ENCODE results near the gene GOLGB1.

GOLGB1 gene

DNA sequence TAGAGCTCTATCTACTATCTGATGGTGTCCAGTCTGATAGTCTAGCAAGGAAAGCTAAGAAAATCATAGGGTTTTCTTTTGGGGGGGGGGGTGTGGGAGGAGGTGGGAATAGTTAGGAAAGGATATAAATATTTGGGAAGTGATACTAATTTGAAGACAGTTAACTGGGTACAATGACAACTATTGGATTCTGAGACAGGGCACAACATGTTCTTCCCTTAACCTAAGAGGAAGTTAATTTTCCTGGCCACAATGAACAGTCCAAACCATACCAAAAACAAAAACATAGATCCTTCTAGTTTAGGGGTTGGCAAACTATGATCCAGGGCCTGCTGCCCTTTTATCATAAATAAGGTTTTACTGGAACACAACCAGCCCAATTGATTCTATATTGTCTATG lies 78.9 kb downstream of the GOLGB1 start:
- no peak for DNase-seq (ENCODE audit: extremely low read depth, insufficient read length)
- Histone ChIP-seq H3K4me3 (replicated peaks; ENCODE audit: low read depth, low read length) (no peak overlapping the region), H3K36me3 (ENCODE audit: control insufficient read depth, insufficient read depth, low read length) (peaks cover 8% of the 10 kb centered on the region), H3K27me3 (replicated peaks; ENCODE audit: control insufficient read depth, insufficient read depth, low read length) (no peaks in the 10 kb centered on the region)
- TF ChIP-seq, protein P1, sequence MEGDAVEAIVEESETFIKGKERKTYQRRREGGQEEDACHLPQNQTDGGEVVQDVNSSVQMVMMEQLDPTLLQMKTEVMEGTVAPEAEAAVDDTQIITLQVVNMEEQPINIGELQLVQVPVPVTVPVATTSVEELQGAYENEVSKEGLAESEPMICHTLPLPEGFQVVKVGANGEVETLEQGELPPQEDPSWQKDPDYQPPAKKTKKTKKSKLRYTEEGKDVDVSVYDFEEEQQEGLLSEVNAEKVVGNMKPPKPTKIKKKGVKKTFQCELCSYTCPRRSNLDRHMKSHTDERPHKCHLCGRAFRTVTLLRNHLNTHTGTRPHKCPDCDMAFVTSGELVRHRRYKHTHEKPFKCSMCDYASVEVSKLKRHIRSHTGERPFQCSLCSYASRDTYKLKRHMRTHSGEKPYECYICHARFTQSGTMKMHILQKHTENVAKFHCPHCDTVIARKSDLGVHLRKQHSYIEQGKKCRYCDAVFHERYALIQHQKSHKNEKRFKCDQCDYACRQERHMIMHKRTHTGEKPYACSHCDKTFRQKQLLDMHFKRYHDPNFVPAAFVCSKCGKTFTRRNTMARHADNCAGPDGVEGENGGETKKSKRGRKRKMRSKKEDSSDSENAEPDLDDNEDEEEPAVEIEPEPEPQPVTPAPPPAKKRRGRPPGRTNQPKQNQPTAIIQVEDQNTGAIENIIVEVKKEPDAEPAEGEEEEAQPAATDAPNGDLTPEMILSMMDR (IDR thresholded peaks at IDR 0.05; ENCODE audit: insufficient read depth, low read length, poor library complexity, severe bottlenecking), result no peak

DNA sequence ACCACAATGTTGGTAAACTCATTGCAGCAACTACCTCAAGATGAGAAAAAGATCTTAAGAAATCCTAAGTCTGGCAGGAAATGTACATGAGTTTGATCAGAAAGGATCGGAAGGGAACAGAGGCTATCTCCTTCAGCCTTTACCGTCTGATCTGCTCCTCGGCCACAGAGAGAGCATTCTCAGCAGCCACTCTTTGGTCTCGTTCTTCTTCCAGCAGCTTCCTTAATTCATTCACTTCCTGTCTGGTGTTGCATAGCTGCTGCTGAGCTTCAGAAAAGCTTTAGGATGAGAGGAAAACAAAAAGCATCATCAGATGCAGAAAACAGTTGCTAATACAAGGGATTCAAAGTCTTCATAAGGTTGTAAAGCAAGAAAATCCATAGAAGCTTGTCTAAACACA lies 82.2 kb downstream of the GOLGB1 start:
- H3K27me3 ChIP-seq (replicated peaks; ENCODE audit: control insufficient read depth, insufficient read depth, low read length), result no peaks in the 10 kb centered on the region
- TF ChIP-seq, protein P1 (IDR thresholded peaks at IDR 0.05; ENCODE audit: insufficient read depth, low read length, poor library complexity, severe bottlenecking), result no peak
- H3K36me3 ChIP-seq (ENCODE audit: control insufficient read depth, insufficient read depth, low read length), result peaks cover 13% of the 10 kb centered on the region
- H3K4me3 ChIP-seq (replicated peaks; ENCODE audit: low read depth, low read length), result no peak overlapping the region
- no peak for DNase-seq (ENCODE audit: extremely low read depth, insufficient read length)

DNA sequence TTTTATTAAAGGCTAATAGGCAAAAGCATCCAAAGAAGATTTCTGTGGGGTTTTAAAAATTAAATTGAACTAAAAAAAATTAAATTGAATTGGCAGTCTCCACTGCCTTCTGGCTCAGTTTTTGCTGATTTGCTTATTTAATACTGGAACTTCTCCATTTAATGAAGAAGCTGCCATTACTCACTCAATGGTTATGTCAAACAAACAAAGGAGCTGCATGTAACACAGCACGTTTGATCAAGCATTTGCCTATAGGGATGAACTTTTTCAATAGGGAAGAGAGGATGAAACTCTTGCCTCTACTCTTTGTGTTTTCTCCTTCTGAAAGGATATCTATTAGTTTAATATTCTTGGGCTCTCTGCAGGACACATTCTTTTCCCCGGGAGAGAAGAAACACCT lies 84.1 kb downstream of the GOLGB1 start:
- H3K4me3 ChIP-seq (replicated peaks; ENCODE audit: low read depth, low read length), result no peak overlapping the region
- no peak for DNase-seq (ENCODE audit: extremely low read depth, insufficient read length)
- no peaks in the 10 kb centered on the region for H3K27me3 ChIP-seq (replicated peaks; ENCODE audit: control insufficient read depth, insufficient read depth, low read length)
- peaks cover 13% of the 10 kb centered on the region for H3K36me3 ChIP-seq (ENCODE audit: control insufficient read depth, insufficient read depth, low read length)
- TF ChIP-seq, protein P1 (IDR thresholded peaks at IDR 0.05; ENCODE audit: insufficient read depth, low read length, poor library complexity, severe bottlenecking), result no peak

DNA sequence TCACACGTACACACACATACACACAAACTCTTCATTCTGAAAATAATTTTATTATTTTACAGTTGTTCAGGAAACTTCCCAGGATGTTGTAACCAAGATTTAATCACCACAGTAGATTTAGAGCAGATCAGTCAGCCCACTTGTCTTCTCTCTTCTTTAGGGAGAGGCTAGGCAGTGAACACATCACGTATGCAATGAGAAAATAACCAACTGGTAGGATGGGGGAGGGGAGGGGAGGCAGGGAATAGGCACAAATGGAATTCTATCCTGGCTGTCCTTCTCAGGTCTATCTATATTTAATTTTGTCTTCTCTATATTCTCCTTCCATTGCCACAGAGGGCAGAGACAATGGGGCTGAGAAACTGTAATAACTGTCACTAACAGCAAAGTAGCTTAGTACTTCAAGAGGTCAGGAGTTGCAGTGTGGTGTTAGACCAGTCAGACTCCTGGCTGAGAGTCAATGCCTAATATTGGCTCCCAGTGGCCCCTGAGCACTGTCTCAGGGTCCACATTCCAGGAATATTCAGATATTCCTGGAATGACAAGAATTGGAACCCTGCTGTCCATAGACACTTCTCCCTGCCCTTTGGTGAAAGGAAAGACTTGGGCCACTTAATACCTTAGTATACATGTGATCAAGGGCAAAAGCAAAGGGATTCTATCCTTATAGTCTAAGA lies 86.2 kb downstream of the GOLGB1 start:
- H3K4me3 ChIP-seq (replicated peaks; ENCODE audit: low read depth, low read length), result no peak overlapping the region
- no peak for DNase-seq (ENCODE audit: extremely low read depth, insufficient read length)
- TF ChIP-seq, protein P1 (IDR thresholded peaks at IDR 0.05; ENCODE audit: insufficient read depth, low read length, poor library complexity, severe bottlenecking), result no peak
- no peaks in the 10 kb centered on the region for H3K27me3 ChIP-seq (replicated peaks; ENCODE audit: control insufficient read depth, insufficient read depth, low read length)
- H3K36me3 ChIP-seq (ENCODE audit: control insufficient read depth, insufficient read depth, low read length), result peaks cover 14% of the 10 kb centered on the region

DNA sequence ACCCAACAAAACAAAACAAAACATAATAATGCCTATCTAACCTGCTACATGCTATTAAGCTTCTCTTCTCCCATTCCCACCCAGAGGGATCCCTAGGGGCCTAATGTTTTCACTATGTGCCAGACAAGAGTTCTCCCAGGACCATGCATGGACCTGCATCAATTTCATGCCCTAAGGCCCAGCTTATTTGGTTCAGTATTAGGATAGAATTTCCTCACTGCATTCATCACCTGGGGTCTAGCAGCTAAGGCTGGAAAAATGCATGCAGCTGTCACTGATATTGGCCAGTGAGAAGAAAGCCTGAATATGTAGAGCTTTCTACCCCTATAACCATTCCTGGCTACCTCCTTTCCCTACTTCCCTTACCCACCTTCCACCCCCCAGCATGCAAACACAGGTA lies 86.8 kb downstream of the GOLGB1 start:
- Histone ChIP-seq H3K27me3 (replicated peaks; ENCODE audit: control insufficient read depth, insufficient read depth, low read length) (no peaks in the 10 kb centered on the region), H3K4me3 (replicated peaks; ENCODE audit: low read depth, low read length) (no peak overlapping the region), H3K36me3 (ENCODE audit: control insufficient read depth, insufficient read depth, low read length) (peaks cover 16% of the 10 kb centered on the region)
- DNase-seq (ENCODE audit: extremely low read depth, insufficient read length), result no peak
- TF ChIP-seq, protein P1 (IDR thresholded peaks at IDR 0.05; ENCODE audit: insufficient read depth, low read length, poor library complexity, severe bottlenecking), result no peak

DNA sequence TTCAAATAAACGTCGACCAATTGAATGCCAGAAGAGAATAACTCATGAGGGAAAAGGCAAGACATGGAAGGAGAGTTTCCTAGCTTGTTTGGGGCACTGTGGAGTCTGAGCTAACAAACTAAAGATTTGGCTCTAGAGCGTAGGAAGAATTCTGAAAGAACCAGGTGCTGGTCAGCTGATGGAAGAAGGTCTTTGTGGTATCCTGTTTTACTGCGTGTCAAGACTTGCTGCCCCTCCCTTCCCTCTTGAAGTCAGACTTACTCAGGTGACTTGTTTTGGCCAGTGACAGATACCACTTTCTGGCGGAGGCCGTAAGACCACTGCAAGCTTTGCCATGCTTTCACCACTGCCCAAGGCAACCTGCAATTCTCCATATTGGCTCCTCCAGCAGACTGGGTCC lies 88.2 kb downstream of the GOLGB1 start:
- H3K27me3 ChIP-seq (replicated peaks; ENCODE audit: control insufficient read depth, insufficient read depth, low read length), result no peaks in the 10 kb centered on the region
- H3K4me3 ChIP-seq (replicated peaks; ENCODE audit: low read depth, low read length), result no peak overlapping the region
- H3K36me3 ChIP-seq (ENCODE audit: control insufficient read depth, insufficient read depth, low read length), result peaks cover 17% of the 10 kb centered on the region
- TF ChIP-seq, protein P1 (IDR thresholded peaks at IDR 0.05; ENCODE audit: insufficient read depth, low read length, poor library complexity, severe bottlenecking), result no peak
- DNase-seq (ENCODE audit: extremely low read depth, insufficient read length), result peak; percentile 9
